ENCODE results near the gene PLA2G2C.

GRCh38 chr1:20211511-20211931, 25.2 kb upstream of the PLA2G2C start:
- TF ChIP-seq, protein P1, sequence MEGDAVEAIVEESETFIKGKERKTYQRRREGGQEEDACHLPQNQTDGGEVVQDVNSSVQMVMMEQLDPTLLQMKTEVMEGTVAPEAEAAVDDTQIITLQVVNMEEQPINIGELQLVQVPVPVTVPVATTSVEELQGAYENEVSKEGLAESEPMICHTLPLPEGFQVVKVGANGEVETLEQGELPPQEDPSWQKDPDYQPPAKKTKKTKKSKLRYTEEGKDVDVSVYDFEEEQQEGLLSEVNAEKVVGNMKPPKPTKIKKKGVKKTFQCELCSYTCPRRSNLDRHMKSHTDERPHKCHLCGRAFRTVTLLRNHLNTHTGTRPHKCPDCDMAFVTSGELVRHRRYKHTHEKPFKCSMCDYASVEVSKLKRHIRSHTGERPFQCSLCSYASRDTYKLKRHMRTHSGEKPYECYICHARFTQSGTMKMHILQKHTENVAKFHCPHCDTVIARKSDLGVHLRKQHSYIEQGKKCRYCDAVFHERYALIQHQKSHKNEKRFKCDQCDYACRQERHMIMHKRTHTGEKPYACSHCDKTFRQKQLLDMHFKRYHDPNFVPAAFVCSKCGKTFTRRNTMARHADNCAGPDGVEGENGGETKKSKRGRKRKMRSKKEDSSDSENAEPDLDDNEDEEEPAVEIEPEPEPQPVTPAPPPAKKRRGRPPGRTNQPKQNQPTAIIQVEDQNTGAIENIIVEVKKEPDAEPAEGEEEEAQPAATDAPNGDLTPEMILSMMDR (IDR thresholded peaks at IDR 0.05; ENCODE audit: insufficient read depth, low read length) = no peak
- TF ChIP-seq SPI1 (IDR thresholded peaks at IDR 0.05; ENCODE audit: borderline replicate concordance, low read depth) (no peak), POLR2AphosphoS5 (IDR thresholded peaks at IDR 0.05; ENCODE audit: low read depth) (no peak), GABPA (IDR thresholded peaks at IDR 0.05; ENCODE audit: low read depth) (no peak)
